ENCODE results near the gene GALNT6.

GALNT6 gene

GRCh38 chr12:51391283-51392123, at the start of gene GALNT6:
GALNT6 (minus strand) TSS chr12:51391406; CDS start chr12:51379781, 11,625 bp downstream.
- Histone ChIP-seq H3K4me3 (peak within 1 kb of the TSS; percentile 52 to 73 (median 58)), H3K27ac (peak within 1 kb of the TSS; percentile 47 to 92 (median 82))

GRCh38 chr12:51439330-51439729, 48.1 kb upstream of the GALNT6 start:
- Histone ChIP-seq H3K27ac (no peak overlapping the region), H3K4me3 (no peak overlapping the region)

GRCh38 chr12:51437431-51437830, 46.2 kb upstream of the GALNT6 start:
- Histone ChIP-seq H3K4me3 (no peak overlapping the region), H3K27ac (no peak overlapping the region)

GRCh38 chr12:51434305-51434704, 43.1 kb upstream of the GALNT6 start:
- H3K4me3 ChIP-seq, result no peak overlapping the region
- H3K27ac ChIP-seq, result no peak overlapping the region

GRCh38 chr12:51432921-51433320, 41.7 kb upstream of the GALNT6 start:
- no peak overlapping the region for H3K4me3 ChIP-seq
- no peak overlapping the region for H3K27ac ChIP-seq

GRCh38 chr12:51430196-51430895, 39.1 kb upstream of the GALNT6 start:
- no peak overlapping the region for H3K27ac ChIP-seq
- H3K4me3 ChIP-seq, result no peak overlapping the region

- no peak overlapping the region for H3K4me3 ChIP-seq
- no peak overlapping the region for H3K27ac ChIP-seq
Observed at GRCh38 chr12:51429700-51430099, 38.5 kb upstream of the GALNT6 start.

GRCh38 chr12:51428256-51428655, 37.0 kb upstream of the GALNT6 start:
- H3K27ac ChIP-seq, result no peak overlapping the region
- H3K4me3 ChIP-seq, result no peak overlapping the region

GRCh38 chr12:51424662-51425539, 33.7 kb upstream of the GALNT6 start, which contains the start of gene SLC4A8:
SLC4A8 (plus strand) TSS chr12:51424831; CDS start chr12:51424988, 157 bp downstream.
- Histone ChIP-seq H3K27ac (no peak within 1 kb of the TSS), H3K4me3 (peak within 1 kb of the TSS; percentile 33 to 55 (median 40))

GRCh38 chr12:51424094-51424661, 33.0 kb upstream of the GALNT6 start:
- peak overlapping the region; percentile 33 to 55 (median 40) for H3K4me3 ChIP-seq
- no peak overlapping the region for H3K27ac ChIP-seq

GRCh38 chr12:51421266-51421884, 30.2 kb upstream of the GALNT6 start:
- Histone ChIP-seq H3K4me3 (no peak overlapping the region), H3K27ac (no peak overlapping the region)

- no peak overlapping the region for H3K27ac ChIP-seq
- H3K4me3 ChIP-seq, result no peak overlapping the region
Observed at GRCh38 chr12:51419425-51420193, 28.4 kb upstream of the GALNT6 start.

GRCh38 chr12:51417826-51418225, 26.6 kb upstream of the GALNT6 start:
- Histone ChIP-seq H3K4me3 (no peak overlapping the region), H3K27ac (no peak overlapping the region)

GRCh38 chr12:51415931-51416330, 24.7 kb upstream of the GALNT6 start:
- no peak overlapping the region for H3K4me3 ChIP-seq
- no peak overlapping the region for H3K27ac ChIP-seq

- H3K4me3 ChIP-seq, result no peak overlapping the region
Observed at GRCh38 chr12:51413791-51414190, 22.6 kb upstream of the GALNT6 start.

GRCh38 chr12:51413149-51413548, 21.9 kb upstream of the GALNT6 start:
- Histone ChIP-seq H3K4me3 (no peak overlapping the region), H3K27ac (no peak overlapping the region)

More at GRCh38 chr12:51413791-51414190, 22.6 kb upstream of the GALNT6 start:
- H3K27ac ChIP-seq, result no peak overlapping the region

GRCh38 chr12:51409846-51410245, 18.6 kb upstream of the GALNT6 start:
- no peak overlapping the region for H3K4me3 ChIP-seq
- no peak overlapping the region for H3K27ac ChIP-seq

GRCh38 chr12:51407604-51408003, 16.4 kb upstream of the GALNT6 start:
- Histone ChIP-seq H3K27ac (no peak overlapping the region), H3K4me3 (no peak overlapping the region)

Data from skin epidermis (tissue), 12 donors.